AG04450 (cell line): Measurements from ENCODE around the gene EIF1. TPM values are rescaled to one million over a fixed set of nuclear protein-coding genes. Genes with fewer than 3 reads are reported as not detected.
"Not testable (repeated sequence)": the region's sequence is repeated elsewhere in the genome, so short reads cannot be mapped to it uniquely, and the experiment has no call there.

Experiments
- CTCF ChIA-PET: fragments of 300-600, 350-600 bp; formaldehyde crosslinking; extraction: SDS; loops from one replicate; lab custom pipeline; 2022; ENCODE audit warnings: antibody characterized with exemption, inconsistent platforms; lab: Charles Lee
- POLR2A ChIA-PET: fragments of 350-600 bp; formaldehyde crosslinking; extraction: SDS; loops from one replicate; lab custom pipeline; 2021; ENCODE audit warnings: antibody characterized with exemption, inconsistent platforms; lab: Yijun Ruan, JAX
- DNase-seq: peaks from one replicate; pipeline ENCODE4 v3.0.0-alpha.2; 2011; ENCODE audit warnings: low read depth, low spot score
- H3K27ac ChIP-seq: one replicate; pipeline ENCODE4 v1.5.1; 2012; ENCODE audit warnings: low read depth, low read length, control low read depth
- H3K27me3 ChIP-seq: one replicate; pipeline ENCODE4 v1.6.0; 2012; ENCODE audit warnings: low read length; ENCODE audit not compliant: control insufficient read depth, insufficient read depth
- H3K4me3 ChIP-seq: 2 replicates; pipeline ENCODE4 v1.5.1; 2011; ENCODE audit warnings: mild to moderate bottlenecking, low read depth, low read length, control low read depth
- H3K9me3 ChIP-seq: 2 replicates; pipeline ENCODE4 v1.5.1; 2012; ENCODE audit warnings: low read length; ENCODE audit not compliant: control insufficient read depth, insufficient read depth
- polyA plus RNA-seq: library from polyadenylated mRNA; depleted of rRNA; stranded (reverse); fragments of >200 nt; gene quantifications from 2 replicates; pipeline ENCODE4 v1.2.3, GENCODE V29; 2011
- TF ChIP-seq, protein P1 (sequence below): IDR thresholded peaks from 2 replicates; pipeline ENCODE4 v1.5.1; 2011; ENCODE audit warnings: low read depth, low read length, control low read depth, inconsistent platforms

EIF1 gene
- polyA plus RNA-seq, 1 experiment: 549 TPM

DNA sequence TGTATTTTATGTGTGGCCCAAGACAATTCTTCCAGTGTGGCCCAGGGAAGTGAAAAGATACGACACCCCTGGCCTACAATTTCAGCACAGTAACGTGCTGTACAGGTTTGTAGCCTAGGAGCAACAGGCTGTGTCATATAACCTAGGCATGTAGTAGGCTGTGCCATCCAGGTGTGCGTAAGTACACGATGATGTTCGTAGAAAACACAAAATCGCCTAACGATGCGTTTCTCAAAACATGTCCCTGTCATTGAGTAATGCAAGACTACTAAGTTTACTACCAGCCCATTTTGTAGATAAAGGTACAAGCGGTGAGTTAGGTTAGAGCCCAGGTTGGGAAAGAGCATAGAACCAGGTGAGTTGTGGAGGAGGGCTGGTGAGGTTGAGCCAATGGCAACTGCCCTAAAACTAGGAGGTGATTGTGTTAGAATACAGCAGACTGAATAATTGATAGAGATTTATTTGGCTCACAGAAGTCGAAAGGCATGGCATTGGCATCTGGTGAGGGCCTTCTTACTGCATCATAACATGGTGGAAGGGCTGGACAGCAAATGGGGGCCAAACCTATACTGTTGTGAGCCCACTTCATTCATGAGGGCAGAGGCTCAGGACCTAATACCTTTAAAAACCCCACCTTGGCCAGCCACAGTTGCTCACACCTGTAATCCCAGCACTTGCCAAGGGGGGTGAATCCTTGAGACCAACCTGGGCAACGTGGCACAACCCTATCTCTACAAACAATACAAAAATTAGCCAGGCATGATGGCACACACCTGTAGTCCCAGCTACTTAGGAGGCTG lies 4.2 kb downstream of the EIF1 start:
- no peak overlapping the region for H3K4me3 ChIP-seq
- no peaks in the 10 kb centered on the region for H3K27me3 ChIP-seq
- TF ChIP-seq, protein P1, sequence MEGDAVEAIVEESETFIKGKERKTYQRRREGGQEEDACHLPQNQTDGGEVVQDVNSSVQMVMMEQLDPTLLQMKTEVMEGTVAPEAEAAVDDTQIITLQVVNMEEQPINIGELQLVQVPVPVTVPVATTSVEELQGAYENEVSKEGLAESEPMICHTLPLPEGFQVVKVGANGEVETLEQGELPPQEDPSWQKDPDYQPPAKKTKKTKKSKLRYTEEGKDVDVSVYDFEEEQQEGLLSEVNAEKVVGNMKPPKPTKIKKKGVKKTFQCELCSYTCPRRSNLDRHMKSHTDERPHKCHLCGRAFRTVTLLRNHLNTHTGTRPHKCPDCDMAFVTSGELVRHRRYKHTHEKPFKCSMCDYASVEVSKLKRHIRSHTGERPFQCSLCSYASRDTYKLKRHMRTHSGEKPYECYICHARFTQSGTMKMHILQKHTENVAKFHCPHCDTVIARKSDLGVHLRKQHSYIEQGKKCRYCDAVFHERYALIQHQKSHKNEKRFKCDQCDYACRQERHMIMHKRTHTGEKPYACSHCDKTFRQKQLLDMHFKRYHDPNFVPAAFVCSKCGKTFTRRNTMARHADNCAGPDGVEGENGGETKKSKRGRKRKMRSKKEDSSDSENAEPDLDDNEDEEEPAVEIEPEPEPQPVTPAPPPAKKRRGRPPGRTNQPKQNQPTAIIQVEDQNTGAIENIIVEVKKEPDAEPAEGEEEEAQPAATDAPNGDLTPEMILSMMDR: no peak
- no peak for DNase-seq
- ChIA-PET POLR2A (interaction anchor here (0.6 to 0.7 kb wide), 2 partner anchors 11 to 34 kb away, joined by 3 to 5 read pairs; no protein-coding TSS in a partner anchor), CTCF (interaction anchor here (0.7 to 1.4 kb wide), 3 partner anchors 44 to 684 kb away, joined by 3 to 4 read pairs (median 4); no protein-coding TSS in a partner anchor)
- H3K9me3 ChIP-seq: peaks cover 3% of the 10 kb centered on the region
- no peak overlapping the region for H3K27ac ChIP-seq

DNA sequence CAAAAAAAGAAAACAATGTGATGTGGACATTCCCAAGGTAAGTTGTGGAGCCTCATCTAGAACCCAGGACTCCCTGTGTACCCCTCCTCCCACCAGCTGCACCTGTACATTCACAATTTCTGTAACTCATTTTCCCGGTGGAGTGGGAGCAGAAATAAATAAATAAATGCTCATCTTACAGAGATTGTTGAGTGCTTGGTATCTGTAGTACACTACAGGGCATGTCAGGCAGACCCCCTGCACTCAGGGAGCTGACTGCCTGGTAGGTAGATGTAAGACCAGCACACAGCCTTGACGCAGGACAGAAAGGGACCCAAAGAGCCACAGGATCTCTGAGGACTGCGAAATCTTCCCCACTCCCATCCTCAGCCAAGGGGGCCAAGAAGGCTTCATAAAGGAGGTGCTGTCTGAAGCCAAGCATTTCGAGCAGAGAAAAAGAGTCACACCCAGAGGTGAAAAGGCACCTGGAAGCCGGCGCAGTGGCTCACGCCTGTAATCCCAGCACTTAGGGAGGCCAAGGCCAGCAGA lies 6.5 kb downstream of the EIF1 start:
- no peaks in the 10 kb centered on the region for H3K9me3 ChIP-seq
- H3K27me3 ChIP-seq: no peaks in the 10 kb centered on the region
- DNase-seq: no peak
- no peak overlapping the region for H3K27ac ChIP-seq
- TF ChIP-seq, protein P1: no peak
- H3K4me3 ChIP-seq: no peak overlapping the region
- ChIA-PET CTCF (interaction anchor here (0.5 to 1.7 kb wide), 17 partner anchors 9 to 1530 kb away, joined by 3 to 17 read pairs (median 6); partner anchors contain the start of gene JUP), POLR2A (no interaction called here)

DNA sequence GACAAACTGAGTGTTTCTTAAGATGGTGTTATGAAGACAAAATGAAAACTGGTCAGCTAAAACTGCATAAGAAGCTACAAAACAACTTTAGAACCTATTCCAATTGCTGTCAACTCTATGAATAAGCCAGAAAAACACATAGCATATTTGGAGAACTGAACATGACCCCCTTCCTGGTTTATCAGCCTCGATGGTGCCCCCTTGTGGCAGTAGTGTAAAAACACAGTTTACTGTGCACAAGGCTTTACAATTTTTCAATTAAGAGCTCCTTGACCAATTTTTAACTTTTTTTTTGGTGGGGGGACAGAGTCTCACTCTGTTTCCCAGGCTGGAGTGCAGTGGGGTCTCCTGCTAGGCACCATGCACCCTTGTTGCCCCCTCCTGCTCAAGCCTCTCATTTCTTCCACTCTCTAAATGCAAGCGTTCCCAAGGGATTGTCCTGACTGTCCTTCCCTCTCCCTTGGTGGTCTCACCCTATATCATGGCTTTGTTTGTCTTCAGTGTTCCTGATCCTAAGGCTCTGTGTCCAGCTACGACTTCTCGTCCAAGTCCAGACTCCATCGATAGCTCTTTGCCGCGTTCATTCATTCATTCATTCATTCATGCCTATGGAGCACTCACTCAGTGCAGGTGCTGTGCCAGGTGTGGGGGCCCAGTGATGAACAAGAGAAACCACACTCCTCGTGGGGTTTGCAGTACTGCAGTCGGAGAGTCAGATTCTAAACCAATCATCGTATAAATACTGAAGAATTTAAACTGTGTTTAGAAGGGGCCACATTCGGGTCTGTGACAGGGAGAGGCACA lies 7.5 kb downstream of the EIF1 start:
- Histone ChIP-seq H3K4me3 (no peak overlapping the region), H3K27ac (no peak overlapping the region), H3K27me3 (no peaks in the 10 kb centered on the region), H3K9me3 (no peaks in the 10 kb centered on the region)
- ChIA-PET POLR2A (no interaction called here), CTCF (interaction anchor here (0.5 to 1.7 kb wide), 29 partner anchors 9 to 1531 kb away, joined by 3 to 17 read pairs (median 5); partner anchors contain the start of gene JUP)
- TF ChIP-seq, protein P1: peak; percentile 84
- no peak for DNase-seq

DNA sequence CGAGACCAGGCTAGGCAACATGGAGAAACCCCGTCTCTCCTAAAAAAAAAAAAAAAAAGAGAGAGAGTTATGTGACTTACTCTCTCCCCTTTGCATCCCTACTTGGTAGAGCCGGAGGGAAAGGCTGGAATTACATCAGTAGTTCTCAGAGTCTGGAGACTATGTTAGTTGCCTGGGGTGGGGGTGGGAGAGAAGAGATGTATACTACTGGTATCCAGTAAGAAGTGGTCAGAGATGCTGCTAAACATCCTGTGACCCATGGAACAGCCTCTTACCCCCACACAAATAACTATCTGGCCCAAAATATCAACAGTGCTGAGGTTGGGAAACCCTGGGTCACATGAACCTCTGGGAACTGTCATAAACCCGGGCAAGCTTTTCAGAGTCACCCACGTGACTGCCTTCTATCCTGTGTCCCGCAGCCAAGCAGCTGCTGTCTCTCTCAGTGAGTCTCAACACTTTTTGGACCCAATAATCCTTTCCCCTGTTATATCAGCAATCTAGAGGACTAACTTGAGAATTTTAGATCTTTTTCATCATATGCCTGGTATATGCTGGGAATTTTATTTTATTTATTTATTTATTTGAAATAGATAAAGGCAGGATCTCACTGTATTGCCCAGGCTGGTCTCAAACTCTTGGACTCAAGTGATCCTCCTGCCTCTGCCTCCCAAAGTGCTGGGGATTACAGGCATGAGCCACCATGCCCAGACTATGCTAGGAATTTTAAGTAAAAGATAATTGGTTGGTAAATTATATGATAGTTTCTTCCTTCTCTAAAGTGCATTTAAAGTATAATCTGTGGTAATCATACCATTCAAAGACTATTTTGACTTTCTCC lies 8.7 kb downstream of the EIF1 start:
- no peak for DNase-seq
- Histone ChIP-seq H3K9me3 (no peaks in the 10 kb centered on the region), H3K27ac (peak overlapping the region; percentile 47), H3K27me3 (no peaks in the 10 kb centered on the region), H3K4me3 (no peak overlapping the region)
- ChIA-PET CTCF (no interaction called here), POLR2A (interaction anchor here (1.1 kb wide), 1 partner anchor 9 kb away, joined by 4 read pairs; the partner anchor contains the start of gene EIF1)
- TF ChIP-seq, protein P1: 0 out of 2 replicates have a peak, but pooled peaks have one; percentile 6

DNA sequence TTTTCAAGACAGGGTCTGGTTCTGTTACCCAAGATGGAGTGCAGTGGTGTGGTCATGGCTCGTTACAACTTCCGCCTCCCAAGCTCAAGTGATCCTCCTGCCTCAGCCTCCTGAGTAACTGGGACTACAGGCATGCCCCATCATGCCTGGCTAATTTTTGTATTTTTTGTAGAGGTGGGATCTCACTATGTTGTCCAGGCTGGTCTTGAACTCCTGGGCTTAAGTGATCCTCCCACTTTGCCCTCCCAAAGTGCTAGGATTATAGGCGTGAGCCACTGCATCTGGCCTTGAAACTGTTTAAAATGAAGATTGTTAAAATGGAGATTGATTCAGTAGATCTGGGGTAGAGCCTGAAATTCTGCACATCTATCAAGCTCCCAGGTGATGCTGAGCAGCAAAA lies 12.2 kb downstream of the EIF1 start:
- H3K4me3 ChIP-seq, DNase-seq, CTCF ChIA-PET, H3K9me3 ChIP-seq, H3K27ac ChIP-seq, H3K27me3 ChIP-seq, POLR2A ChIA-PET: not testable (repeated sequence)
